Osteoblast (primary cell): Measurements from ENCODE around the gene SEC11C. TPM values are rescaled to one million over a fixed set of nuclear protein-coding genes. Genes with fewer than 3 reads are reported as not detected.

Source experiments
- DNase-seq: peaks from one replicate; pipeline ENCODE4 v3.0.0; 2011; ENCODE audit warnings: low spot score, mixed read lengths; ENCODE audit not compliant: insufficient read length; ENCODE audit errors: missing footprints
- H2AFZ ChIP-seq: 2 replicates; pipeline ENCODE4 v1.6.0; 2011; ENCODE audit warnings: mild to moderate bottlenecking, low read length
- H3K27ac ChIP-seq: 2 replicates; pipeline ENCODE4 v1.5.1; 2011; ENCODE audit warnings: mild to moderate bottlenecking, low read depth, low read length, moderate library complexity
- H3K27me3 ChIP-seq: 2 replicates; pipeline ENCODE4 v1.6.0; 2012; ENCODE audit warnings: mild to moderate bottlenecking, control low read depth, inconsistent platforms, low read length, moderate library complexity; ENCODE audit not compliant: insufficient read depth
- H3K36me3 ChIP-seq: 2 replicates; pipeline ENCODE4 v1.5.1; 2011; ENCODE audit warnings: mild to moderate bottlenecking, low read length, control low read depth, moderate library complexity; ENCODE audit not compliant: insufficient read depth
- H3K4me1 ChIP-seq: 2 replicates; pipeline ENCODE4 v1.5.1; 2011; ENCODE audit warnings: mild to moderate bottlenecking, low read length, control low read depth, moderate library complexity; ENCODE audit not compliant: insufficient read depth
- H3K4me2 ChIP-seq: 2 replicates; pipeline ENCODE4 v1.6.0; 2011; ENCODE audit warnings: mild to moderate bottlenecking, low read length; ENCODE audit not compliant: insufficient read depth
- H3K4me3 ChIP-seq: fragments of 200-600 bp; sonication (generic); 3 replicates; pipeline ENCODE4 v1.5.1; 2012; ENCODE audit warnings: mild to moderate bottlenecking, low read length, inconsistent platforms; ENCODE audit not compliant: insufficient read depth
- H3K79me2 ChIP-seq: 2 replicates; pipeline ENCODE4 v1.6.0; 2012; ENCODE audit warnings: mild to moderate bottlenecking, low read length, control low read depth, inconsistent platforms; ENCODE audit not compliant: insufficient read depth
- H3K9me3 ChIP-seq: 2 replicates; pipeline ENCODE4 v1.5.1; 2011; ENCODE audit warnings: low read depth, low read length, control low read depth
- H4K20me1 ChIP-seq: 2 replicates; pipeline ENCODE4 v1.6.0; 2012; ENCODE audit warnings: mild to moderate bottlenecking, low read length, control low read depth; ENCODE audit not compliant: insufficient read depth
- CTCF ChIP-seq: IDR thresholded peaks from 2 replicates; pipeline ENCODE4 v1.5.1; 2011; ENCODE audit warnings: mild to moderate bottlenecking, low read depth, low read length, moderate library complexity; ENCODE audit errors: extremely low read depth
- total RNA-seq: library from RNA; depleted of rRNA; stranded (reverse); fragments of >200 nt; gene quantifications from 2 replicates; pipeline ENCODE4 v1.2.3, GENCODE V29; 2012

The SEC11C gene
- total RNA-seq, 1 donor, result 10.1 TPM

- no peak for DNase-seq
- Histone ChIP-seq H3K27me3 (peaks cover 5% of the 10 kb centered on the region), H3K4me1 (peaks cover 9% of the 10 kb centered on the region), H2AFZ (no peak overlapping the region), H4K20me1 (no peaks in the 10 kb centered on the region), H3K9me3 (no peaks in the 10 kb centered on the region), H3K4me2 (no peak overlapping the region), H3K36me3 (no peaks in the 10 kb centered on the region), H3K27ac (no peak overlapping the region), H3K79me2 (no peaks in the 10 kb centered on the region), H3K4me3 (no peak overlapping the region)
- no peak for TF ChIP-seq CTCF
These were observed 43.0 kb downstream of the SEC11C start for GRCh38 chr18:59182673-59183072.

- H3K27me3 ChIP-seq, result peaks cover 4% of the 10 kb centered on the region
- H3K9me3 ChIP-seq, result no peaks in the 10 kb centered on the region
- H2AFZ ChIP-seq, result peak overlapping the region; percentile 42
- H4K20me1 ChIP-seq, result no peaks in the 10 kb centered on the region
- no peak for DNase-seq
- H3K36me3 ChIP-seq, result no peaks in the 10 kb centered on the region
- no peaks in the 10 kb centered on the region for H3K4me1 ChIP-seq
- no peak for TF ChIP-seq CTCF
- no peak overlapping the region for H3K4me2 ChIP-seq
- no peaks in the 10 kb centered on the region for H3K79me2 ChIP-seq
- H3K4me3 ChIP-seq, result no peak overlapping the region
- no peak overlapping the region for H3K27ac ChIP-seq
These were observed 49.3 kb downstream of the SEC11C start for GRCh38 chr18:59189008-59189407.

GRCh38 chr18:59189746-59190145 lies 50.1 kb downstream of the SEC11C start:
- no peak for DNase-seq
- no peak overlapping the region for H2AFZ ChIP-seq

GRCh38 chr18:59196161-59196725 lies 56.6 kb downstream of the SEC11C start:
- no peak for DNase-seq
- no peak overlapping the region for H3K27ac ChIP-seq
- H3K36me3 ChIP-seq, result no peaks in the 10 kb centered on the region
- no peak overlapping the region for H3K4me2 ChIP-seq
- TF ChIP-seq CTCF, result no peak
- no peaks in the 10 kb centered on the region for H3K9me3 ChIP-seq
- peaks cover 36% of the 10 kb centered on the region for H3K27me3 ChIP-seq
- no peaks in the 10 kb centered on the region for H3K79me2 ChIP-seq
- H3K4me1 ChIP-seq, result no peaks in the 10 kb centered on the region
- H3K4me3 ChIP-seq, result no peak overlapping the region
- no peaks in the 10 kb centered on the region for H4K20me1 ChIP-seq
- H2AFZ ChIP-seq, result no peak overlapping the region

More at GRCh38 chr18:59189746-59190145, 50.1 kb downstream of the SEC11C start:
- Histone ChIP-seq H3K79me2 (no peaks in the 10 kb centered on the region), H3K36me3 (no peaks in the 10 kb centered on the region), H3K4me3 (no peak overlapping the region), H3K27ac (no peak overlapping the region), H3K4me1 (no peaks in the 10 kb centered on the region), H3K9me3 (no peaks in the 10 kb centered on the region), H3K27me3 (peaks cover 7% of the 10 kb centered on the region), H4K20me1 (no peaks in the 10 kb centered on the region), H3K4me2 (no peak overlapping the region)
- no peak for TF ChIP-seq CTCF
